WTC11 (cell line): ENCODE data around the gene PRDX2. TPM values are rescaled to one million over a fixed set of nuclear protein-coding genes. Genes with fewer than 3 reads are reported as not detected.

Source experiments
- ATAC-seq: fragments of 200-7000 bp; cut with Tn5 transposase; 2 replicates; pipeline ENCODE4 v1.10.0; 2021; ENCODE audit warnings: mild to moderate bottlenecking, moderate library complexity
- CTCF ChIA-PET: fragments of 300-600 bp; sonication (Branson Sonifier 250); formaldehyde crosslinking; loops from one replicate; lab custom pipeline; 2021; ENCODE audit warnings: antibody characterized with exemption; lab: Charles Lee
- POLR2A ChIA-PET: fragments of 350-600 bp; sonication (Branson Sonifier 250); formaldehyde crosslinking; loops from one replicate; lab custom pipeline; 2021; ENCODE audit warnings: antibody characterized with exemption; lab: Charles Lee
- DNase-seq: peaks from one replicate; pipeline ENCODE4 v3.0.0; 2021; ENCODE audit warnings: low spot score
- H3K27ac Mint-ChIP-seq: 2 replicates; pipeline ENCODE4 v1.8.0; 2021; ENCODE audit warnings: mixed read lengths
- H3K27me3 Mint-ChIP-seq: 2 replicates; pipeline ENCODE4 v1.8.0; 2021; ENCODE audit warnings: low read depth, mild to moderate bottlenecking, moderate library complexity, mixed read lengths
- H3K36me3 Mint-ChIP-seq: 2 replicates; pipeline ENCODE4 v1.8.0; 2021; ENCODE audit warnings: mixed read lengths
- H3K4me1 Mint-ChIP-seq: 2 replicates; pipeline ENCODE4 v1.8.0; 2022; ENCODE audit warnings: mixed read lengths
- H3K4me3 Mint-ChIP-seq: 2 replicates; pipeline ENCODE4 v1.8.0; 2021; ENCODE audit warnings: mild to moderate bottlenecking, moderate library complexity, mixed read lengths
- H3K9me3 Mint-ChIP-seq: 2 replicates; pipeline ENCODE4 v1.8.0; 2021; ENCODE audit warnings: mixed read lengths
- FOXP1 ChIP-seq: sonication (generic); formaldehyde crosslinking; IDR thresholded peaks from 2 replicates; pipeline ENCODE4 v1.8.0; 2022; ENCODE audit warnings: missing genetic modification reagents, mild to moderate bottlenecking, moderate library complexity, borderline replicate concordance
- NFATC4 ChIP-seq: fragments of 250-450 bp; sonication (Bioruptor Pico); IDR thresholded peaks from 2 replicates; pipeline ENCODE4 v1.9.0; 2021; ENCODE audit warnings: mild to moderate bottlenecking
- ZNF263 ChIP-seq: sonication (generic); formaldehyde crosslinking; IDR thresholded peaks from 2 replicates; pipeline ENCODE4 v1.8.1; 2022; ENCODE audit warnings: low read depth, mild to moderate bottlenecking, moderate library complexity, missing genetic modification reagents
- ZNF416 ChIP-seq: fragments of 250-450 bp; sonication (Bioruptor Pico); IDR thresholded peaks from 2 replicates; pipeline ENCODE4 v1.9.0; 2021; ENCODE audit warnings: mild to moderate bottlenecking, inconsistent platforms
- total RNA-seq: library from RNA; stranded (reverse); gene quantifications from 3 replicates; pipeline ENCODE4 v1.2.3, GENCODE V29; 2021
- TF ChIP-seq, protein P1 (sequence below): fragments of 250-450 bp; sonication (Bioruptor Pico); IDR thresholded peaks from 2 replicates; pipeline ENCODE4 v1.9.0; 2021; ENCODE audit warnings: mild to moderate bottlenecking, borderline replicate concordance
- TF ChIP-seq, protein P2 (sequence below): fragments of 250-450 bp; sonication (Bioruptor Pico); IDR thresholded peaks from 2 replicates; pipeline ENCODE4 v2.1.2; 2022; ENCODE audit warnings: mild to moderate bottlenecking, moderate library complexity
- TF ChIP-seq, protein P3 (sequence below): sonication (generic); formaldehyde crosslinking; IDR thresholded peaks from 2 replicates; pipeline ENCODE4 v1.8.0; 2022; ENCODE audit warnings: mild to moderate bottlenecking, missing genetic modification reagents
- TF ChIP-seq, protein P4 (sequence below): sonication (generic); formaldehyde crosslinking; IDR thresholded peaks from 2 replicates; pipeline ENCODE4 v1.8.0; 2022; ENCODE audit warnings: mild to moderate bottlenecking, missing genetic modification reagents
- TF ChIP-seq, protein P5 (sequence below): fragments of 200-600 bp; IDR thresholded peaks from 2 replicates; pipeline ENCODE4 v1.8.0; 2022; ENCODE audit warnings: antibody characterized with exemption
- TF ChIP-seq, protein P6 (sequence below): sonication (generic); formaldehyde crosslinking; IDR thresholded peaks from 2 replicates; pipeline ENCODE4 v1.8.0; 2023; ENCODE audit warnings: missing genetic modification reagents, mild to moderate bottlenecking, borderline replicate concordance
- TF ChIP-seq, protein P7 (sequence below): sonication (generic); formaldehyde crosslinking; IDR thresholded peaks from 2 replicates; pipeline ENCODE4 v1.8.0; 2023; ENCODE audit warnings: mild to moderate bottlenecking, missing genetic modification reagents
- TF ChIP-seq, protein P8 (sequence below): sonication (generic); formaldehyde crosslinking; IDR thresholded peaks from 2 replicates; pipeline ENCODE4 v1.8.1; 2023; ENCODE audit warnings: mild to moderate bottlenecking, moderate library complexity, missing genetic modification reagents

Gene PRDX2
- total RNA-seq, 1 experiment from 2014 or later, result 378 TPM

DNA sequence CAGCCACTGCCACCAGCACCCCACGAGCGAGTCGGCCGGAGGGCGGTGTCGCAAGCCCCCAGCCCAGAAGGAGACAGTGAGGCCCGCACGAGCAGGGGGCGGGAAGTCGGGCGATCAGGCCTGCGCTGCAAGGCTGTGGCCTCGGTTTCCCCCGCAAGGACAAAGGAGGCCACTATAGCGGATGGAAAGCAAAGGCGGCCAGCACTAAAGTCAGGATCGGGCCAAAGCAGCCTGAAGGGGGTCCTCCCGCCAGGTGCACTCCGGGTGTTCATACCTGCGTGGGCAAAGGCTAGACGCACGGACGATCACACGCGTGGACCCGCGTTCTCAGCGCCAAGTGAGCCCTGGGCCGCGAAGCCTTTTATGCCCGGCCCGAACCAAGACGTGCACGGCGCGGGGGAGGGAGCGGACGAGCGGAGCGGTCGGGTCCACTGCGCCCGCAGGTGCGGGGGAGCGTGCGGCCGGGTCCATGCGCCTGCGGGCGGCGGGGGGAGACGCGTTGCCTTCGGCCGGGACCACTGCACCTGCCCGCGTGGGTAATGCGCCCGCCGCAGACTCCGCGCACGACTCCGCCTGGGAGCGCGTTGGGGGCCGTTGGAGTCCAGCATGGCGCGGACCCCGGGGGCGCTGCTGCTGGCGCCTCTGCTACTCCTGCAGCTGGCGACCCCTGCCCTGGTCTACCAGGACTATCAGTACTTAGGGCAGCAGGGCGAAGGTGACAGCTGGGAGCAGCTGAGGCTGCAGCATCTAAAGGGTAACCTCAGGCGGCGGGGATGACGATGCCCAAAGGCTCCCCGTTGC is at the start of gene PRDX2, which contains the start of gene THSD8 (continued):
- TF ChIP-seq, protein P1, sequence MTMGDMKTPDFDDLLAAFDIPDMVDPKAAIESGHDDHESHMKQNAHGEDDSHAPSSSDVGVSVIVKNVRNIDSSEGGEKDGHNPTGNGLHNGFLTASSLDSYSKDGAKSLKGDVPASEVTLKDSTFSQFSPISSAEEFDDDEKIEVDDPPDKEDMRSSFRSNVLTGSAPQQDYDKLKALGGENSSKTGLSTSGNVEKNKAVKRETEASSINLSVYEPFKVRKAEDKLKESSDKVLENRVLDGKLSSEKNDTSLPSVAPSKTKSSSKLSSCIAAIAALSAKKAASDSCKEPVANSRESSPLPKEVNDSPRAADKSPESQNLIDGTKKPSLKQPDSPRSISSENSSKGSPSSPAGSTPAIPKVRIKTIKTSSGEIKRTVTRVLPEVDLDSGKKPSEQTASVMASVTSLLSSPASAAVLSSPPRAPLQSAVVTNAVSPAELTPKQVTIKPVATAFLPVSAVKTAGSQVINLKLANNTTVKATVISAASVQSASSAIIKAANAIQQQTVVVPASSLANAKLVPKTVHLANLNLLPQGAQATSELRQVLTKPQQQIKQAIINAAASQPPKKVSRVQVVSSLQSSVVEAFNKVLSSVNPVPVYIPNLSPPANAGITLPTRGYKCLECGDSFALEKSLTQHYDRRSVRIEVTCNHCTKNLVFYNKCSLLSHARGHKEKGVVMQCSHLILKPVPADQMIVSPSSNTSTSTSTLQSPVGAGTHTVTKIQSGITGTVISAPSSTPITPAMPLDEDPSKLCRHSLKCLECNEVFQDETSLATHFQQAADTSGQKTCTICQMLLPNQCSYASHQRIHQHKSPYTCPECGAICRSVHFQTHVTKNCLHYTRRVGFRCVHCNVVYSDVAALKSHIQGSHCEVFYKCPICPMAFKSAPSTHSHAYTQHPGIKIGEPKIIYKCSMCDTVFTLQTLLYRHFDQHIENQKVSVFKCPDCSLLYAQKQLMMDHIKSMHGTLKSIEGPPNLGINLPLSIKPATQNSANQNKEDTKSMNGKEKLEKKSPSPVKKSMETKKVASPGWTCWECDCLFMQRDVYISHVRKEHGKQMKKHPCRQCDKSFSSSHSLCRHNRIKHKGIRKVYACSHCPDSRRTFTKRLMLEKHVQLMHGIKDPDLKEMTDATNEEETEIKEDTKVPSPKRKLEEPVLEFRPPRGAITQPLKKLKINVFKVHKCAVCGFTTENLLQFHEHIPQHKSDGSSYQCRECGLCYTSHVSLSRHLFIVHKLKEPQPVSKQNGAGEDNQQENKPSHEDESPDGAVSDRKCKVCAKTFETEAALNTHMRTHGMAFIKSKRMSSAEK (CRISPR knock-in tag), result no peak

DNA sequence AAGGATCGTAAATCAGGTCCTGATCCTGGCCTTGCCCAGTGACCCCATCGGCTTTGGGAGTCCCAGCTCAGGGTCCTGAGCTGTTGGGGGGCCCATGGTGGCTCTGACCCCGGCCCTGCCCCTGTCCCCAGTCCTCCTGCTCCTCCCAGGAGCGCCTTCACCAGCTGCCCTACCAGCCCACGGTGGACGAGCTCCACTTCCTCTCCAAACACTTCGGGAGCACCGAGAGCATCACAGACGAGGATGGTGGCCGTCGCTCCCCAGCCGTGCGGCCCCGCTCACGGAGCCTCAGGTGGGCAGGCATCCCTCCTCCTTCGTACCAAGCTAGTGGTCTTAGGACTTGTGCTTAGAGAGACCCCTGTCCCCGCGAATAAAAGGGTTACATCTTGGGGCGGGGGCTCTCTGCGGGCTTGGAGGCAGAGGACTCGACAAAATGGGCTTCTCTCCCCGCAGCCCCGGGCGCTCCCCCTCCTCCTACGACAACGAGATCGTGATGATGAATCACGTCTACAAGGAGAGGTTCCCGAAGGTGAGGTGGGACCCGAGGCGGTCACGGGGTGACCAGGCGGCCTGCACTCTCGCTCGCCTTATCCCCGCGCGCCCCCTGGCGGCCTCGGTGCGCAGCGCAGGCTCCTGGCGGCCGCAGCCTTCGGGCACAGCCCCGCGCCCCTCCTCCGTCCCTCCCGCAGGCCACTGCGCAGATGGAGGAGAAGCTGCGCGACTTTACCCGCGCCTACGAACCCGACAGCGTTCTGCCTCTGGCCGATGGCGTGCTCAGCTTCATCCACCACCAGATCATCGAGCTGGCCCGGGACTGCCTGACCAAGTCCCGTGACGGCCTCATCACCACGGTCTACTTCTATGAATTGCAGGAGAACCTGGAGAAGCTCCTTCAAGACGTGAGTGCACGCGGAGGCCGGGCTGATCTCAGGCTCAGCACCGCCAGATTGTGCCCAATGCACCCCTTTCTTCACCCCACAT is 45.8 kb upstream of the PRDX2 start:
- ATAC-seq (peak; percentile 98), DNase-seq (peak; percentile 98)
- Mint-ChIP-seq H3K27me3 (peaks cover 21% of the 10 kb centered on the region), H3K4me3 (peak overlapping the region; percentile 58), H3K27ac (0 out of 2 replicates have a peak overlapping the region, but pooled peaks have one; percentile 45), H3K36me3 (peaks cover 11% of the 10 kb centered on the region), H3K4me1 (peaks cover 7% of the 10 kb centered on the region), H3K9me3 (no peaks in the 10 kb centered on the region)
- ChIA-PET CTCF (interaction anchor here (0.5 to 3.6 kb wide), 60 partner anchors 8 to 326 kb away, joined by 3 to 103 read pairs (median 5); partner anchors contain the start of genes CALR, DNASE2, FARSA and GCDH), POLR2A (interaction anchor here (0.6 to 1.1 kb wide), 6 partner anchors 12 to 166 kb away, joined by 3 to 5 read pairs (median 4); partner anchors contain the start of genes DHPS and GCDH)
- no peak for TF ChIP-seq NFATC4 (CRISPR knock-in tag)
- no peak for TF ChIP-seq ZNF416 (CRISPR knock-in tag)
- TF ChIP-seq, protein P2, sequence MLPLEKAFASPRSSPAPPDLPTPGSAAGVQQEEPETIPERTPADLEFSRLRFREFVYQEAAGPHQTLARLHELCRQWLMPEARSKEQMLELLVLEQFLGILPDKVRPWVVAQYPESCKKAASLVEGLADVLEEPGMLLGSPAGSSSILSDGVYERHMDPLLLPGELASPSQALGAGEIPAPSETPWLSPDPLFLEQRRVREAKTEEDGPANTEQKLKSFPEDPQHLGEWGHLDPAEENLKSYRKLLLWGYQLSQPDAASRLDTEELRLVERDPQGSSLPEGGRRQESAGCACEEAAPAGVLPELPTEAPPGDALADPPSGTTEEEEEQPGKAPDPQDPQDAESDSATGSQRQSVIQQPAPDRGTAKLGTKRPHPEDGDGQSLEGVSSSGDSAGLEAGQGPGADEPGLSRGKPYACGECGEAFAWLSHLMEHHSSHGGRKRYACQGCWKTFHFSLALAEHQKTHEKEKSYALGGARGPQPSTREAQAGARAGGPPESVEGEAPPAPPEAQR (CRISPR knock-in tag), result no peak
- TF ChIP-seq, protein P3, sequence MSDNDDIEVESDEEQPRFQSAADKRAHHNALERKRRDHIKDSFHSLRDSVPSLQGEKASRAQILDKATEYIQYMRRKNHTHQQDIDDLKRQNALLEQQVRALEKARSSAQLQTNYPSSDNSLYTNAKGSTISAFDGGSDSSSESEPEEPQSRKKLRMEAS (CRISPR knock-in tag), result peak; percentile 86
- peak; percentile 19; the same call in 1 of the 2 replicates for TF ChIP-seq FOXP1 (CRISPR knock-in tag)
- TF ChIP-seq, protein P4, sequence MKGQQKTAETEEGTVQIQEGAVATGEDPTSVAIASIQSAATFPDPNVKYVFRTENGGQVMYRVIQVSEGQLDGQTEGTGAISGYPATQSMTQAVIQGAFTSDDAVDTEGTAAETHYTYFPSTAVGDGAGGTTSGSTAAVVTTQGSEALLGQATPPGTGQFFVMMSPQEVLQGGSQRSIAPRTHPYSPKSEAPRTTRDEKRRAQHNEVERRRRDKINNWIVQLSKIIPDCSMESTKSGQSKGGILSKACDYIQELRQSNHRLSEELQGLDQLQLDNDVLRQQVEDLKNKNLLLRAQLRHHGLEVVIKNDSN (CRISPR knock-in tag), result peak; percentile 80
- TF ChIP-seq, protein P5, sequence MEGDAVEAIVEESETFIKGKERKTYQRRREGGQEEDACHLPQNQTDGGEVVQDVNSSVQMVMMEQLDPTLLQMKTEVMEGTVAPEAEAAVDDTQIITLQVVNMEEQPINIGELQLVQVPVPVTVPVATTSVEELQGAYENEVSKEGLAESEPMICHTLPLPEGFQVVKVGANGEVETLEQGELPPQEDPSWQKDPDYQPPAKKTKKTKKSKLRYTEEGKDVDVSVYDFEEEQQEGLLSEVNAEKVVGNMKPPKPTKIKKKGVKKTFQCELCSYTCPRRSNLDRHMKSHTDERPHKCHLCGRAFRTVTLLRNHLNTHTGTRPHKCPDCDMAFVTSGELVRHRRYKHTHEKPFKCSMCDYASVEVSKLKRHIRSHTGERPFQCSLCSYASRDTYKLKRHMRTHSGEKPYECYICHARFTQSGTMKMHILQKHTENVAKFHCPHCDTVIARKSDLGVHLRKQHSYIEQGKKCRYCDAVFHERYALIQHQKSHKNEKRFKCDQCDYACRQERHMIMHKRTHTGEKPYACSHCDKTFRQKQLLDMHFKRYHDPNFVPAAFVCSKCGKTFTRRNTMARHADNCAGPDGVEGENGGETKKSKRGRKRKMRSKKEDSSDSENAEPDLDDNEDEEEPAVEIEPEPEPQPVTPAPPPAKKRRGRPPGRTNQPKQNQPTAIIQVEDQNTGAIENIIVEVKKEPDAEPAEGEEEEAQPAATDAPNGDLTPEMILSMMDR, result peak; percentile 99
- TF ChIP-seq, protein P6, sequence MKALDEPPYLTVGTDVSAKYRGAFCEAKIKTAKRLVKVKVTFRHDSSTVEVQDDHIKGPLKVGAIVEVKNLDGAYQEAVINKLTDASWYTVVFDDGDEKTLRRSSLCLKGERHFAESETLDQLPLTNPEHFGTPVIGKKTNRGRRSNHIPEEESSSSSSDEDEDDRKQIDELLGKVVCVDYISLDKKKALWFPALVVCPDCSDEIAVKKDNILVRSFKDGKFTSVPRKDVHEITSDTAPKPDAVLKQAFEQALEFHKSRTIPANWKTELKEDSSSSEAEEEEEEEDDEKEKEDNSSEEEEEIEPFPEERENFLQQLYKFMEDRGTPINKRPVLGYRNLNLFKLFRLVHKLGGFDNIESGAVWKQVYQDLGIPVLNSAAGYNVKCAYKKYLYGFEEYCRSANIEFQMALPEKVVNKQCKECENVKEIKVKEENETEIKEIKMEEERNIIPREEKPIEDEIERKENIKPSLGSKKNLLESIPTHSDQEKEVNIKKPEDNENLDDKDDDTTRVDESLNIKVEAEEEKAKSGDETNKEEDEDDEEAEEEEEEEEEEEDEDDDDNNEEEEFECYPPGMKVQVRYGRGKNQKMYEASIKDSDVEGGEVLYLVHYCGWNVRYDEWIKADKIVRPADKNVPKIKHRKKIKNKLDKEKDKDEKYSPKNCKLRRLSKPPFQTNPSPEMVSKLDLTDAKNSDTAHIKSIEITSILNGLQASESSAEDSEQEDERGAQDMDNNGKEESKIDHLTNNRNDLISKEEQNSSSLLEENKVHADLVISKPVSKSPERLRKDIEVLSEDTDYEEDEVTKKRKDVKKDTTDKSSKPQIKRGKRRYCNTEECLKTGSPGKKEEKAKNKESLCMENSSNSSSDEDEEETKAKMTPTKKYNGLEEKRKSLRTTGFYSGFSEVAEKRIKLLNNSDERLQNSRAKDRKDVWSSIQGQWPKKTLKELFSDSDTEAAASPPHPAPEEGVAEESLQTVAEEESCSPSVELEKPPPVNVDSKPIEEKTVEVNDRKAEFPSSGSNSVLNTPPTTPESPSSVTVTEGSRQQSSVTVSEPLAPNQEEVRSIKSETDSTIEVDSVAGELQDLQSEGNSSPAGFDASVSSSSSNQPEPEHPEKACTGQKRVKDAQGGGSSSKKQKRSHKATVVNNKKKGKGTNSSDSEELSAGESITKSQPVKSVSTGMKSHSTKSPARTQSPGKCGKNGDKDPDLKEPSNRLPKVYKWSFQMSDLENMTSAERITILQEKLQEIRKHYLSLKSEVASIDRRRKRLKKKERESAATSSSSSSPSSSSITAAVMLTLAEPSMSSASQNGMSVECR (CRISPR knock-in tag), result no peak
- TF ChIP-seq, protein P7, sequence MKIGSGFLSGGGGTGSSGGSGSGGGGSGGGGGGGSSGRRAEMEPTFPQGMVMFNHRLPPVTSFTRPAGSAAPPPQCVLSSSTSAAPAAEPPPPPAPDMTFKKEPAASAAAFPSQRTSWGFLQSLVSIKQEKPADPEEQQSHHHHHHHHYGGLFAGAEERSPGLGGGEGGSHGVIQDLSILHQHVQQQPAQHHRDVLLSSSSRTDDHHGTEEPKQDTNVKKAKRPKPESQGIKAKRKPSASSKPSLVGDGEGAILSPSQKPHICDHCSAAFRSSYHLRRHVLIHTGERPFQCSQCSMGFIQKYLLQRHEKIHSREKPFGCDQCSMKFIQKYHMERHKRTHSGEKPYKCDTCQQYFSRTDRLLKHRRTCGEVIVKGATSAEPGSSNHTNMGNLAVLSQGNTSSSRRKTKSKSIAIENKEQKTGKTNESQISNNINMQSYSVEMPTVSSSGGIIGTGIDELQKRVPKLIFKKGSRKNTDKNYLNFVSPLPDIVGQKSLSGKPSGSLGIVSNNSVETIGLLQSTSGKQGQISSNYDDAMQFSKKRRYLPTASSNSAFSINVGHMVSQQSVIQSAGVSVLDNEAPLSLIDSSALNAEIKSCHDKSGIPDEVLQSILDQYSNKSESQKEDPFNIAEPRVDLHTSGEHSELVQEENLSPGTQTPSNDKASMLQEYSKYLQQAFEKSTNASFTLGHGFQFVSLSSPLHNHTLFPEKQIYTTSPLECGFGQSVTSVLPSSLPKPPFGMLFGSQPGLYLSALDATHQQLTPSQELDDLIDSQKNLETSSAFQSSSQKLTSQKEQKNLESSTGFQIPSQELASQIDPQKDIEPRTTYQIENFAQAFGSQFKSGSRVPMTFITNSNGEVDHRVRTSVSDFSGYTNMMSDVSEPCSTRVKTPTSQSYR (CRISPR knock-in tag), result 0 out of 2 replicates have a peak, but pooled peaks have one; percentile 50
- TF ChIP-seq ZNF263 (CRISPR knock-in tag), result peak; percentile 21; the same call in 1 of the 2 replicates
- TF ChIP-seq, protein P8, sequence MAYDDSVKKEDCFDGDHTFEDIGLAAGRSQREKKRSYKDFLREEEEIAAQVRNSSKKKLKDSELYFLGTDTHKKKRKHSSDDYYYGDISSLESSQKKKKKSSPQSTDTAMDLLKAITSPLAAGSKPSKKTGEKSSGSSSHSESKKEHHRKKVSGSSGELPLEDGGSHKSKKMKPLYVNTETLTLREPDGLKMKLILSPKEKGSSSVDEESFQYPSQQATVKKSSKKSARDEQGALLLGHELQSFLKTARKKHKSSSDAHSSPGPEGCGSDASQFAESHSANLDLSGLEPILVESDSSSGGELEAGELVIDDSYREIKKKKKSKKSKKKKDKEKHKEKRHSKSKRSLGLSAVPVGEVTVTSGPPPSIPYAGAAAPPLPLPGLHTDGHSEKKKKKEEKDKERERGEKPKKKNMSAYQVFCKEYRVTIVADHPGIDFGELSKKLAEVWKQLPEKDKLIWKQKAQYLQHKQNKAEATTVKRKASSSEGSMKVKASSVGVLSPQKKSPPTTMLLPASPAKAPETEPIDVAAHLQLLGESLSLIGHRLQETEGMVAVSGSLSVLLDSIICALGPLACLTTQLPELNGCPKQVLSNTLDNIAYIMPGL (CRISPR knock-in tag), result peak; percentile 80; the same call in 1 of the 2 replicates
